Duodenal mucosa (tissue), 2 donors: ENCODE measurements around the gene RXRB.

ENCODE experiments used
- H3K27ac ChIP-seq: one replicate; pipeline ENCODE4 v1.7.0; 2013; ENCODE audit warnings: low read depth, low read length
- H3K27me3 ChIP-seq, 2 donors: one replicate each; pipeline ENCODE4 v1.7.0; 2013; ENCODE audit warnings: low read length in 2 of 2, control low read depth in 1 of 2; ENCODE audit not compliant: insufficient read depth in 2 of 2, control insufficient read depth in 1 of 2
- H3K36me3 ChIP-seq, 2 donors: one replicate each; pipeline ENCODE4 v1.7.0; 2013; ENCODE audit warnings: low read length in 2 of 2, control low read depth in 1 of 2; ENCODE audit not compliant: insufficient read depth in 2 of 2, control insufficient read depth in 1 of 2
- H3K4me1 ChIP-seq, 2 donors: one replicate each; pipeline ENCODE4 v1.7.0; 2013; ENCODE audit warnings: low read length in 2 of 2, control low read depth in 1 of 2; ENCODE audit not compliant: insufficient read depth in 2 of 2, control insufficient read depth in 1 of 2
- H3K4me3 ChIP-seq, 2 donors: one replicate each; pipeline ENCODE4 v1.7.0; 2013; ENCODE audit warnings: low read length in 2 of 2, low read depth in 1 of 2
- H3K9ac ChIP-seq, 2 donors: one replicate each; pipeline ENCODE4 v1.7.0; 2013; ENCODE audit warnings: low read length in 2 of 2, low read depth in 1 of 2
- H3K9me3 ChIP-seq, 2 donors: one replicate each; pipeline ENCODE4 v1.7.0; 2013; ENCODE audit warnings: low read length in 2 of 2, control low read depth in 1 of 2; ENCODE audit not compliant: control insufficient read depth in 1 of 2

RXRB gene

GRCh38 chr6:33200219-33201146 is at the start of gene RXRB, which contains the start of gene SLC39A7:
TSS of gene RXRB (minus strand) at chr6:33200665. CDS start at chr6:33200476, 189 bp downstream.
TSS of gene SLC39A7 (plus strand) at chr6:33200867. CDS start at chr6:33201246, 379 bp downstream.
- Histone ChIP-seq H3K4me3 (peak within 1 kb of the TSS; percentile 93 to 98), H3K36me3 (peaks cover 34 to 37% of the 10 kb centered on the region in 2 donors), H3K9ac (peak within 1 kb of the TSS; percentile 94 to 98), H3K27ac (peak within 1 kb of the TSS; percentile 98), H3K9me3 (no peaks in the 10 kb centered on the region), H3K27me3 (no peaks in the 10 kb centered on the region), H3K4me1 (peaks cover 54 to 57% of the 10 kb centered on the region in 2 donors)

GRCh38 chr6:33249732-33250630 is 49.5 kb upstream of the RXRB start:
- Histone ChIP-seq H3K27ac (peak overlapping the region; percentile 89), H3K4me1 (peaks cover 25 to 26% of the 10 kb centered on the region in 2 donors), H3K9ac (peak overlapping the region; percentile 97 to 100), H3K36me3 (peaks cover 0 to 11% of the 10 kb centered on the region in 2 donors), H3K27me3 (peaks cover 0 to 4% of the 10 kb centered on the region in 2 donors), H3K9me3 (peaks cover 0 to 3% of the 10 kb centered on the region in 2 donors), H3K4me3 (peak overlapping the region; percentile 93 to 95)

GRCh38 chr6:33248932-33249731 is 48.7 kb upstream of the RXRB start:
- Histone ChIP-seq H3K27ac (peak overlapping the region; percentile 89), H3K36me3 (peaks cover 0 to 11% of the 10 kb centered on the region in 2 donors), H3K9ac (peak overlapping the region; percentile 97 to 100), H3K4me3 (peak overlapping the region; percentile 93 to 95), H3K4me1 (peaks cover 25 to 26% of the 10 kb centered on the region in 2 donors), H3K27me3 (peaks cover 0 to 4% of the 10 kb centered on the region in 2 donors), H3K9me3 (peaks cover 0 to 3% of the 10 kb centered on the region in 2 donors)

DNA sequence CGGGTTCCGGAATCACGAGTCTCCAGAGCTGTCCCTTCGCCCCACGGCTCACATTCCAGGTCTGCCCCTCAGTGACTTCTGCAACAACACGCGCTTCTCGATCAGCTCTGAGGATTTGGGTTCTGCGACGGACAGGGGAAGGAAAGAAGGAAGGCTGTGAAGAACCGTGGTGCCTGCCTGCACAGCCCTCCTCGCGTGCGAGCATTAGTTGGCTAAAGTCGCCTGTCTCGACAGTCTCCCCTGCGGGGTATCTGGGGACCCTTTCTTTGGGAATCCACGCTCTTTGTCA is 48.1 kb upstream of the RXRB start:
- H3K27me3 ChIP-seq: peaks cover 0 to 4% of the 10 kb centered on the region in 2 donors
- H3K4me3 ChIP-seq: peak overlapping the region; percentile 93 to 95
- peak overlapping the region; percentile 68 for H3K27ac ChIP-seq
- peaks cover 0 to 11% of the 10 kb centered on the region in 2 donors for H3K36me3 ChIP-seq
- peak overlapping the region; percentile 69 to 92 for H3K9ac ChIP-seq
- peaks cover 25 to 26% of the 10 kb centered on the region in 2 donors for H3K4me1 ChIP-seq
- peaks cover 0 to 3% of the 10 kb centered on the region in 2 donors for H3K9me3 ChIP-seq

- H3K4me1 ChIP-seq: peaks cover 25 to 26% of the 10 kb centered on the region in 2 donors
- H3K27ac ChIP-seq: peak overlapping the region; percentile 68
- peaks cover 0 to 3% of the 10 kb centered on the region in 2 donors for H3K9me3 ChIP-seq
- H3K27me3 ChIP-seq: peaks cover 0 to 4% of the 10 kb centered on the region in 2 donors
- H3K4me3 ChIP-seq: peak overlapping the region; percentile 93 to 95
- peak overlapping the region; percentile 69 to 92 for H3K9ac ChIP-seq
- H3K36me3 ChIP-seq: peaks cover 0 to 11% of the 10 kb centered on the region in 2 donors
Measured at GRCh38 chr6:33247977-33248642, 47.6 kb upstream of the RXRB start.

- peaks cover 6 to 7% of the 10 kb centered on the region in 2 donors for H3K4me1 ChIP-seq
- no peak overlapping the region for H3K27ac ChIP-seq
- H3K27me3 ChIP-seq: peaks cover 9 to 16% of the 10 kb centered on the region in 2 donors
- H3K36me3 ChIP-seq: no peaks in the 10 kb centered on the region
- H3K9ac ChIP-seq: no peak overlapping the region
- no peaks in the 10 kb centered on the region for H3K9me3 ChIP-seq
- H3K4me3 ChIP-seq: no peak overlapping the region
Measured at GRCh38 chr6:33243476-33243875, 43.0 kb upstream of the RXRB start.

DNA sequence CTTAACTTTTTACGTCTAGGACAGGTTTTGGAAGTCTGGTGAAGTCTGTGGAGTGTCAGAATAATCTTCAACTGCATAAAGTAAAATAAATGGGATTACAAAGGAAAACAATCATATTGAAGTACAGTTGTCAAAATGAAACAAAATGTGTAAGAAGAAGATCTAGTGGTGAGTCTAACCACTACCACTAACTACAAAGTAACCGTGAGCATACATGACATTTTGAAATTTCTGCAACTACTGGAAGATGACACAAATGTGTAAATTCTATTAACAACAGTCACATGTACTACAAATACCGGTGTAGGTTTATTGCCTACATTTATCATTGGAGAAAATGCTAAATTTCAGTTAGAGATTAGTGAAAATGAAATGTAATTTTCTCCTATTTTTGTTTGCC is 41.5 kb upstream of the RXRB start:
- no peaks in the 10 kb centered on the region for H3K9me3 ChIP-seq
- H3K4me1 ChIP-seq: no peaks in the 10 kb centered on the region
- no peak overlapping the region for H3K27ac ChIP-seq
- H3K36me3 ChIP-seq: no peaks in the 10 kb centered on the region
- no peak overlapping the region for H3K9ac ChIP-seq
- no peak overlapping the region for H3K4me3 ChIP-seq
- peaks cover 9 to 16% of the 10 kb centered on the region in 2 donors for H3K27me3 ChIP-seq

DNA sequence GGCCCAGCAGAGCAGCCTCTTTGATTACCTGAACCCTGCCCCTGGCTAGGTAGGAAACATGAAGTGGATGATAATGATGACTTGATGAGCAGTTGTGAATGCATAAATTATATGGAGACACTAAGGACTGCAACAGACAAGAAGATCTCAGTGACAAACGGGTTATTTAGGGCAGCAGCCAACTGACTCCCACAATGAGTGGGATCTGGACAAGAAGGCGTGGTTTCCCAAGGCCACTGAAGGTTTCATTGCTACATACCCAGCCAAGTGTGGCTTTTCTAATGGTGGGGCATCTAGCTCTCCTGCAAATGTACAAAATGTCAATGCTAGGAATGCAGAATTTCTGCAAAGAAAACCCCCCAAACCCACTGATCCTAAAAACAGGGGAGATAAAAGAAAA is 37.3 kb upstream of the RXRB start:
- Histone ChIP-seq H3K27me3 (peaks cover 16 to 25% of the 10 kb centered on the region in 2 donors), H3K4me3 (no peak overlapping the region), H3K9ac (no peak overlapping the region), H3K9me3 (no peaks in the 10 kb centered on the region), H3K27ac (no peak overlapping the region), H3K36me3 (no peaks in the 10 kb centered on the region), H3K4me1 (no peaks in the 10 kb centered on the region)

DNA sequence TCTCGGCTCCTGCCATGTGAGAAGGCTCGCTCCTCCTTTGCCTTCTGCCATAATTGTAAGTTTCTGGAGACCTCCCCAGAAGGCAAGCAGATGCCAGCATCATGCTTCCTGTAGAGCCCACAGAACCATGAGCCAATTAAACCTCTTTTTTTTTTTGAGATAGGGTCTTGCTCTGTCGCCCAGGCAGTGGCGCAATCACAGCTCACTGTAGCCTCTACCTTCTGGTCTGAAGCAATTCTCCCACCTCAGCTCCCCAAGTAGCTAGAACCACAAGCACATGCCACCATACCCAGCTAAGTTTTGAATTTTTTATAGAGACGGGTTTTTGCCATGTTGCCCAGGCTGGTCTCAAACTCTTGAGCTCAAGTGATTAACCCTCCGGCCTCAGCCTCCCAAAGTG is 36.4 kb upstream of the RXRB start:
- Histone ChIP-seq H3K4me3 (no peak overlapping the region), H3K27ac (no peak overlapping the region), H3K27me3 (peaks cover 16 to 25% of the 10 kb centered on the region in 2 donors), H3K36me3 (no peaks in the 10 kb centered on the region), H3K9ac (no peak overlapping the region), H3K9me3 (no peaks in the 10 kb centered on the region), H3K4me1 (no peaks in the 10 kb centered on the region)
